DND-41 (cell line): Measurements from ENCODE around the gene CCDC43.
A peak's percentile ranks its signal among the peaks of the same experiment; 100 is the strongest.

Experiments
- ATAC-seq: fragments of 200-7000 bp; cut with Tn5 transposase; 3 replicates; pipeline ENCODE4 v1.9.1; 2021; ENCODE audit warnings: low read depth; ENCODE audit not compliant: insufficient read depth
- DNase-seq: peaks from one replicate; pipeline ENCODE4 v3.0.0-alpha.2; 2020
- H2AFZ ChIP-seq: 2 replicates; pipeline ENCODE4 v1.6.0; 2012; ENCODE audit warnings: low read depth, low read length
- H3K27ac ChIP-seq: 2 replicates; pipeline ENCODE4 v1.5.1; 2012; ENCODE audit warnings: low read length, inconsistent platforms
- H3K27me3 ChIP-seq: fragments of 200-600 bp; sonication (generic); 2 replicates; pipeline ENCODE4 v1.6.0; 2012; ENCODE audit warnings: low read length, mild to moderate bottlenecking, inconsistent platforms; ENCODE audit not compliant: insufficient read depth, poor library complexity
- H3K36me3 ChIP-seq: 2 replicates; pipeline ENCODE4 v1.5.1; 2012; ENCODE audit warnings: low read length, inconsistent platforms; ENCODE audit not compliant: insufficient read depth
- H3K4me1 ChIP-seq: 2 replicates; pipeline ENCODE4 v1.5.1; 2012; ENCODE audit warnings: mild to moderate bottlenecking, low read length; ENCODE audit not compliant: insufficient read depth
- H3K4me2 ChIP-seq: 2 replicates; pipeline ENCODE4 v1.6.0; 2012; ENCODE audit warnings: mild to moderate bottlenecking, moderate library complexity, low read length, inconsistent platforms; ENCODE audit not compliant: insufficient read depth
- H3K4me3 ChIP-seq, 2 experiments: fragments of 200-600 bp in 1 of 2; shearing (Covaris generic) in 1 of 2; 2 replicates each; pipeline ENCODE4 v1.5.1; 2012 to 2016; ENCODE audit warnings: inconsistent platforms in 2 of 2, low read length in 2 of 2, mild to moderate bottlenecking in 2 of 2, low read depth in 1 of 2, moderate library complexity in 1 of 2
- H3K79me2 ChIP-seq: 2 replicates; pipeline ENCODE4 v1.6.0; 2012; ENCODE audit warnings: low read length, inconsistent platforms; ENCODE audit not compliant: insufficient read depth
- H3K9ac ChIP-seq: 2 replicates; pipeline ENCODE4 v1.6.0; 2012; ENCODE audit warnings: low read depth, mild to moderate bottlenecking, inconsistent platforms, low read length, moderate library complexity
- H3K9me3 ChIP-seq: 2 replicates; pipeline ENCODE4 v1.5.1; 2012; ENCODE audit warnings: low read length, moderate library complexity, mild to moderate bottlenecking, inconsistent platforms; ENCODE audit not compliant: insufficient read depth, severe bottlenecking
- H4K20me1 ChIP-seq: 2 replicates; pipeline ENCODE4 v1.6.0; 2012; ENCODE audit warnings: low read length; ENCODE audit not compliant: insufficient read depth
- EZH2 ChIP-seq: IDR thresholded peaks from 3 replicates; pipeline ENCODE4 v1.6.1; 2012; ENCODE audit warnings: borderline replicate concordance, low read depth, mild to moderate bottlenecking, moderate library complexity, low read length, inconsistent platforms; ENCODE audit not compliant: severe bottlenecking
- TF ChIP-seq, protein P1 (sequence below): IDR thresholded peaks from 2 replicates; pipeline ENCODE4 v1.5.1; 2012; ENCODE audit warnings: borderline replicate concordance, low read length, moderate library complexity, mild to moderate bottlenecking; ENCODE audit not compliant: poor library complexity, severe bottlenecking; ENCODE audit errors: extremely low read depth

The CCDC43 gene, protein sequence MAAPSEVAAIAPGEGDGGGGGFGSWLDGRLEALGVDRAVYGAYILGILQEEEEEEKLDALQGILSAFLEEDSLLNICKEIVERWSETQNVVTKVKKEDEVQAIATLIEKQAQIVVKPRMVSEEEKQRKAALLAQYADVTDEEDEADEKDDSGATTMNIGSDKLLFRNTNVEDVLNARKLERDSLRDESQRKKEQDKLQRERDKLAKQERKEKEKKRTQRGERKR

DNA sequence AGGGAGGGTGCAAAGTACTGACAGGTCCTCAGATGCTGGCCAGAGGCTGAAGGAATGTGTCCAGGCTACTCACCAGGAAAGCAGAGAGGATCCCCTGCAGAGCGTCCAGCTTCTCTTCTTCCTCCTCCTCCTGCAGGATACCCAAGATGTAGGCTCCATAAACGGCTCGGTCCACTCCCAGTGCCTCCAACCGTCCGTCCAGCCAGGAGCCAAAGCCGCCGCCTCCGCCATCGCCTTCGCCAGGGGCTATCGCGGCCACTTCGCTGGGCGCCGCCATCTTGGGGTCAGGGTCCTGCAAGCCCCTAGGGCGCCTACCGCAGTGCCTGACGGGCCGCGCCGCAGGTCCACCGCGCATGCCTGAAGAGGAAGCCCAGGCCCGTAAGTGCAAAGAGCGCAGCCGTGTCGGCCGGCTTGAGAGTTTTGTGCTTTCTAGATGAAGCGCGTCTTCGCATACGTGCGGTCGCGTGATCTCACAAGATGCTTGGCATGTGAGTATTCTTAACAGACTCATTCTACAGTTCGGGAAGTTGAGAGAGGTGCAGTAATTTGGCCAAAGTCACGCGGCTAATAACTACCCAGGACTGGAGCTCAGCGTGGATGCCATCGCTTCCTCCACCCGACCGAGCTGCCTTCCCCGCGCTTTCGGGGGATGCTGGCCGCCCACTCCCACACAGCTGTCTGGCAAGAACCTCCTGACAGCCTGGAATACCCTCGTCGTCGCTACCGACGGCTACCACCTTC is at the start of gene CCDC43:
Gene CCDC43 (minus strand): TSS at position 300 of the 741 bp plus-strand sequence. CDS start 23 bp downstream, at position 277.
- Histone ChIP-seq H2AFZ (peak within 1 kb of the TSS; percentile 98), H3K4me3 (peak within 1 kb of the TSS; percentile 89 to 95), H3K79me2 (peaks cover 47% of the 10 kb centered on the region), H3K27me3 (no peaks in the 10 kb centered on the region), H3K36me3 (peaks cover 11% of the 10 kb centered on the region; the same call in 1 of the 2 replicates), H3K9me3 (no peaks in the 10 kb centered on the region), H3K9ac (peak within 1 kb of the TSS; percentile 83), H3K27ac (peak within 1 kb of the TSS; percentile 83), H4K20me1 (no peaks in the 10 kb centered on the region), H3K4me1 (peaks cover 29% of the 10 kb centered on the region), H3K4me2 (peak within 1 kb of the TSS; percentile 88)
- DNase-seq: peak; percentile 92
- TF ChIP-seq, protein P1, sequence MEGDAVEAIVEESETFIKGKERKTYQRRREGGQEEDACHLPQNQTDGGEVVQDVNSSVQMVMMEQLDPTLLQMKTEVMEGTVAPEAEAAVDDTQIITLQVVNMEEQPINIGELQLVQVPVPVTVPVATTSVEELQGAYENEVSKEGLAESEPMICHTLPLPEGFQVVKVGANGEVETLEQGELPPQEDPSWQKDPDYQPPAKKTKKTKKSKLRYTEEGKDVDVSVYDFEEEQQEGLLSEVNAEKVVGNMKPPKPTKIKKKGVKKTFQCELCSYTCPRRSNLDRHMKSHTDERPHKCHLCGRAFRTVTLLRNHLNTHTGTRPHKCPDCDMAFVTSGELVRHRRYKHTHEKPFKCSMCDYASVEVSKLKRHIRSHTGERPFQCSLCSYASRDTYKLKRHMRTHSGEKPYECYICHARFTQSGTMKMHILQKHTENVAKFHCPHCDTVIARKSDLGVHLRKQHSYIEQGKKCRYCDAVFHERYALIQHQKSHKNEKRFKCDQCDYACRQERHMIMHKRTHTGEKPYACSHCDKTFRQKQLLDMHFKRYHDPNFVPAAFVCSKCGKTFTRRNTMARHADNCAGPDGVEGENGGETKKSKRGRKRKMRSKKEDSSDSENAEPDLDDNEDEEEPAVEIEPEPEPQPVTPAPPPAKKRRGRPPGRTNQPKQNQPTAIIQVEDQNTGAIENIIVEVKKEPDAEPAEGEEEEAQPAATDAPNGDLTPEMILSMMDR: no peak
- TF ChIP-seq EZH2: no peak
- ATAC-seq: peak; percentile 100

DNA sequence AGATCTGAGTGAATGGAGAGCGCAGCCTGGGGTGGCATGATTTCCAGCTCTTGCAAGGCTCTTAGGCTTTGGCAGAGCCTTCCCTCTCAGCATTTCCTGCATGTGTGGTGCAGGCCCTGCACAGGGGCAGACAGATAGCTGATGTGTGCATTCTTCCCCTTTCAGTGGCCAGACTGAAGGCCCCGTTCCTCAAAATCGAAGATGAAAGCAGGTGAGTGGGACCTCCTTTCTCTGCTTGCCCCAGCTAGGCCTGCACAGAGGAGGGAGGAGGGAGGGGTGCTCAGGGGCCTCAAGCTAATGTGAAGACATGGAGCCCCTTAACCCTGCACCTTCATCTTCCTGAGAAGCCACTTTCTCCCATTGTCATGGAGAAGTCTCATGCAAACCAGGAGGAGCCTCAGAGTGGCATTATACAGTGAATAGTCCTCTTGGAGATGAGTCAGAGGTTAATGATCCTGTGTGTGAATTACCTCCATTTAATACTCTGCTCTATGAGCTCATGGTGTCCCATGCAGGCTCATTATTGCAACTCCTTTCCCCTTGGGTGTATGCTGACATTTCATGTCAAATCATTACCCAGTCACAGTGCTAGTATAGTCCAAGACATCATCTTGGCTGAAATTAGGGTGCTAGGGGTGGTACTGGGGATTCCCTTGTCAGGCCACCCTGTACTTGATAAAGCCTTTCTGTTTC is 48.8 kb upstream of the CCDC43 start:
- Histone ChIP-seq H3K79me2 (no peaks in the 10 kb centered on the region), H4K20me1 (no peaks in the 10 kb centered on the region), H3K9me3 (no peaks in the 10 kb centered on the region), H3K4me2 (no peak overlapping the region), H3K9ac (no peak overlapping the region), H3K36me3 (peaks cover 48% of the 10 kb centered on the region), H3K27me3 (no peaks in the 10 kb centered on the region), H3K27ac (no peak overlapping the region), H3K4me1 (no peaks in the 10 kb centered on the region), H2AFZ (no peak overlapping the region), H3K4me3 (no peak overlapping the region)
- ATAC-seq (no peak), DNase-seq (no peak)
- TF ChIP-seq, protein P1: no peak

DNA sequence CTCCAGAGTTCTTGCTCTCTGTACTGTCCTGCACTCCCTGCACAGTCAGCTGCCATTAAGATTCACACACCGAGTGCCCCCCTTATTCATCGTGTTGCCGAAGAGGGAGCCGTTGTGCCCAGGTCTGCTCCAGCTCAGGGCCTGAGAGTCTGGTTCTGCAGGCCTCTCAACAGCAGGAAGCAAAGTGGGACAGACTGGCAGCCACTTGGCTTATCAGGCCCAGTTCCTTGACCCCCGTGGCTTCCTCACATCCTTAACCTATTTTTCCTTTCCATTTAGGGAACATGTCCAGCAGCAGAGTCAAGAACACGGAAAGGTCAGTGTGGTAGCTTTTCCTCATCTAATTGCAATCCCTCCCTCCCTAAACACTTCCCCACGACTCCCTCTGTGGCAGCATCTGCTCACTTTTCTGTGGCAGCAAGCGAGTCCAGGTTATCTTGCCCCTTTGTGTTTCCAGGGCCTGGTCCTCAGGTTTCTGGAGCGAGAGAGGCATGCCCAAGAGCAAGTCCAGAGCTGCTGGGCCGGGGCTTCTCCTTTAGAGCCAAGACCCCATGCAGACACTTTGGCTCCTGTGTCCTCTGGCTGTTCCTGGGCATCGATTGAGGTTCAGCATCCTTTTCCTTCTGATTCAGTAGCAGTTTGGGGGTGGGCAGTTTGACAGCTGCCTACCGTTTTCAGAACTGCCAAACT is 47.1 kb upstream of the CCDC43 start:
- no peak for ATAC-seq
- H4K20me1 ChIP-seq: no peaks in the 10 kb centered on the region
- no peak overlapping the region for H3K9ac ChIP-seq
- no peaks in the 10 kb centered on the region for H3K4me1 ChIP-seq
- no peaks in the 10 kb centered on the region for H3K27me3 ChIP-seq
- H3K4me2 ChIP-seq: no peak overlapping the region
- no peak for DNase-seq
- H2AFZ ChIP-seq: no peak overlapping the region
- H3K79me2 ChIP-seq: no peaks in the 10 kb centered on the region
- TF ChIP-seq EZH2: no peak
- TF ChIP-seq, protein P1: no peak
- H3K27ac ChIP-seq: no peak overlapping the region
- H3K36me3 ChIP-seq: peaks cover 51% of the 10 kb centered on the region
- no peaks in the 10 kb centered on the region for H3K9me3 ChIP-seq
- H3K4me3 ChIP-seq: no peak overlapping the region
